Right atrium auricular region (tissue), 2 donors: Measurements from ENCODE around the gene JPT1. TPM values are rescaled to one million over a fixed set of nuclear protein-coding genes. Genes with fewer than 3 reads are reported as not detected.
"Not testable (repeated sequence)": the region's sequence is repeated elsewhere in the genome, so short reads cannot be mapped to it uniquely, and the experiment has no call there.

ENCODE experiments used
- DNase-seq: peaks from one replicate; pipeline ENCODE4 v3.0.0-alpha.2; 2019; ENCODE audit warnings: low spot score
- H3K27ac ChIP-seq, 2 donors: fragments of 200-600 bp; sonication (generic); 1 replicate in 1 of 2; 2 replicates in 1 of 2; pipeline ENCODE4 v1.5.1; 2016 to 2019
- H3K27me3 ChIP-seq, 2 donors: fragments of 200-600 bp; sonication (generic); one replicate each; pipeline versions ENCODE4 v1.5.1 to v1.6.0; 2017 to 2019
- H3K36me3 ChIP-seq: fragments of 200-600 bp; sonication (generic); one replicate; pipeline ENCODE4 v1.5.1; 2016
- H3K4me1 ChIP-seq, 2 donors: fragments of 200-600 bp; sonication (generic); one replicate each; pipeline versions ENCODE4 v1.5.1 to v1.6.0; 2017 to 2019
- H3K4me3 ChIP-seq, 2 donors: fragments of 200-600 bp; sonication (generic); 1 replicate in 1 of 2; 2 replicates in 1 of 2; pipeline ENCODE4 v1.5.1; 2017 to 2019; ENCODE audit warnings: mild to moderate bottlenecking in 1 of 2, moderate library complexity in 1 of 2
- H3K9me3 ChIP-seq, 2 donors: fragments of 200-600 bp; sonication (generic); one replicate each; pipeline ENCODE4 v1.5.1; 2019
- total RNA-seq, 2 donors: library from RNA; depleted of rRNA; stranded (reverse); fragments of >200 nt; gene quantifications; one replicate each; pipeline ENCODE4 v1.1.0, GENCODE V29; 2016
- TF ChIP-seq, protein P1 (sequence below), 2 donors: fragments of 200-600 bp; sonication (generic); IDR thresholded peaks; one replicate each; pipeline ENCODE4 v1.5.1; 2019; ENCODE audit warnings: antibody characterized with exemption in 2 of 2

JPT1 gene
- total RNA-seq, 2 donors from 2014 or later: 15.1 to 15.8 TPM

DNA sequence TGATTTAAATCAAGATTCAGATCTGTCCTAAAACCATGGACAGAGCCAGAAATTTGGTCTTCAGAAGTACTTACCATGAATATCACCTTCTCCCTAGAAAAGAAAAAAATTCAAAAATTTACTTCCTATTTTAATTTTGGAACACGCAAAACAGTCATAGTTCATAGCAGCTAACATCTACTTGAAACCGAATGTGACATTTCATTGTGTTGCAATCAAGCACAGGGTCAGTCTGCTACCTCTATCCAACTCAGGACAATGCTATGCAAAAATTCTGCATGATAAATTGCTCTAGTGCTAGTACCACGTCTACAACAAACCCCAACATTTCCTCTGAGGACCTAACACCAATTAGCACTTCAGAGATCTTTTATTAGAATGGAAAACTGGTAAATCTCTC is 7.7 kb downstream of the JPT1 start:
- peaks cover 15% of the 10 kb centered on the region for H3K36me3 ChIP-seq
- TF ChIP-seq, protein P1, sequence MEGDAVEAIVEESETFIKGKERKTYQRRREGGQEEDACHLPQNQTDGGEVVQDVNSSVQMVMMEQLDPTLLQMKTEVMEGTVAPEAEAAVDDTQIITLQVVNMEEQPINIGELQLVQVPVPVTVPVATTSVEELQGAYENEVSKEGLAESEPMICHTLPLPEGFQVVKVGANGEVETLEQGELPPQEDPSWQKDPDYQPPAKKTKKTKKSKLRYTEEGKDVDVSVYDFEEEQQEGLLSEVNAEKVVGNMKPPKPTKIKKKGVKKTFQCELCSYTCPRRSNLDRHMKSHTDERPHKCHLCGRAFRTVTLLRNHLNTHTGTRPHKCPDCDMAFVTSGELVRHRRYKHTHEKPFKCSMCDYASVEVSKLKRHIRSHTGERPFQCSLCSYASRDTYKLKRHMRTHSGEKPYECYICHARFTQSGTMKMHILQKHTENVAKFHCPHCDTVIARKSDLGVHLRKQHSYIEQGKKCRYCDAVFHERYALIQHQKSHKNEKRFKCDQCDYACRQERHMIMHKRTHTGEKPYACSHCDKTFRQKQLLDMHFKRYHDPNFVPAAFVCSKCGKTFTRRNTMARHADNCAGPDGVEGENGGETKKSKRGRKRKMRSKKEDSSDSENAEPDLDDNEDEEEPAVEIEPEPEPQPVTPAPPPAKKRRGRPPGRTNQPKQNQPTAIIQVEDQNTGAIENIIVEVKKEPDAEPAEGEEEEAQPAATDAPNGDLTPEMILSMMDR (IDR thresholded peaks at IDR 0.05): no peak
- H3K4me1 ChIP-seq: no peaks in the 10 kb centered on the region
- H3K9me3 ChIP-seq: no peaks in the 10 kb centered on the region
- H3K27me3 ChIP-seq: no peaks in the 10 kb centered on the region
- H3K4me3 ChIP-seq: no peak overlapping the region
- no peak overlapping the region for H3K27ac ChIP-seq
- no peak for DNase-seq

DNA sequence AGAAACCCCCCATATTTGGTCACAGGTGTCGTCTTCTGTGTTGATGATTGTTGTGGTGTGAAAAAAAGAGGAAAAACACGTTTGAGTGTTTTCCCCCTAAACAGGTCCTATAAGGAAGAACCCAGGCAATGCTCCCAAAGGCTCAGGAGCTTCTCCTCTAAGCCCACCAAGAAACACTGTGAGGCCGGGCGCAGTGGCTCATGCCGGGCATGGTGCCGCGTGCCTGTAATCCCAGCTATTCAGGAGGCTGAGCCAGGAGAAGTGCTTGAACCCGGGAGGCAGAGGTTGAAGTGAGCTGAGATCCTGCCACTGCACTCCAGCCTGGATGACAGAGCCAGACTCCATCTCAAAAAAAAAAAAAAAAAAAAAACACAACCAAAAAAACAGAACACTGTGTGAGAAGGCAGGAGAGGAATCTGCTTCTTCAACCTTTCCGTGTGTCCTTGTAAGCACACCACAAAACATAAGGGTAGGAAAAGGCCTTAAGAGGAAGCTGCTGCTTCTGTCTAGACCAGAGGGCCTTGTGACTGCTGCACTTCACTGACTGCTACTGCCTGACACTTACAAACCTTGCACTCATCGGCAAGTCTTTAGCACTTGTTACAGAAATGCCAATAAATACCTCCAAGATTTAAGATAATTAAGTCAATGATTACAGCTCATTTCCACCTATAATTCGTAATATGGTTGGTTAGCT is 9.3 kb downstream of the JPT1 start:
- DNase-seq: no peak
- Histone ChIP-seq H3K4me3 (no peak overlapping the region), H3K27ac (no peak overlapping the region), H3K4me1 (no peaks in the 10 kb centered on the region), H3K36me3 (peaks cover 15% of the 10 kb centered on the region), H3K27me3 (no peaks in the 10 kb centered on the region), H3K9me3 (no peaks in the 10 kb centered on the region)
- TF ChIP-seq, protein P1 (IDR thresholded peaks at IDR 0.05): no peak

DNA sequence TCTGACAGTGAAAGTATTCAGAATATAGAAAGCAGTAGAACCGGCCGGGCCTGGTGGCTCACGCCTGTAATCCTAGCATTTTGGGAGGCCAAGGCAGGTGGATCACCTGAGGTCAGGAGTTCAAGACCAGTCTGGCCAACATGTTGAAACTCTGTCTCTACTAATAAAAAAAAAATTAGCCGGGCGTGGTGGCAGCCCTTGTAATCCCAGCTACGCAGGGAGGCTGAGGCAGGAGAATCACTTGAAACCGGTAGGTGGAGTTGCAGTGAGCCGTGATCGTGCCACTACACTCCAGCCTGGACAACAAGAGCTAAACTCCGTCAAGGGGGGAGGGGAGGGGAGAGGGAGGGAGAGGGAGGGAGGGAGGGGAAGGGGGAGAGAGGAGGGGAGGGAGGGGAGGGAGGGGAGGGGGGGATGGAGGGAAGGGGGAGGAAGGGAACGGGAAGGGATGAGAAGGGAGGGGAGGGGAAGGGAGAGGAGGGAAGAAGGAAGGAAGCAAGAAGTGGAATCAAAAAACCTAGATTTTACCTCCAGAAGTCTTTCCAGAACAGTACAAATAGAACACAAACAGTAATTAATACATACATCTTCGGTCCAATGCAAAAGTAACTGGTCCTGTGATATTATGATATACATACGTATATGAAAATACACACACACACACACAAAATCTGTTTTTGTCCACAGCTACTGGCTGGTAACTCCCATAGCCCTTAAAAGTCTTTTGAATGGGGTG is 11.9 kb downstream of the JPT1 start:
- no peak for DNase-seq
- Histone ChIP-seq H3K4me1 (no peaks in the 10 kb centered on the region), H3K27me3 (no peaks in the 10 kb centered on the region), H3K9me3 (no peaks in the 10 kb centered on the region), H3K27ac (no peak overlapping the region), H3K4me3 (no peak overlapping the region), H3K36me3 (peaks cover 12% of the 10 kb centered on the region)
- TF ChIP-seq, protein P1 (IDR thresholded peaks at IDR 0.05): no peak

DNA sequence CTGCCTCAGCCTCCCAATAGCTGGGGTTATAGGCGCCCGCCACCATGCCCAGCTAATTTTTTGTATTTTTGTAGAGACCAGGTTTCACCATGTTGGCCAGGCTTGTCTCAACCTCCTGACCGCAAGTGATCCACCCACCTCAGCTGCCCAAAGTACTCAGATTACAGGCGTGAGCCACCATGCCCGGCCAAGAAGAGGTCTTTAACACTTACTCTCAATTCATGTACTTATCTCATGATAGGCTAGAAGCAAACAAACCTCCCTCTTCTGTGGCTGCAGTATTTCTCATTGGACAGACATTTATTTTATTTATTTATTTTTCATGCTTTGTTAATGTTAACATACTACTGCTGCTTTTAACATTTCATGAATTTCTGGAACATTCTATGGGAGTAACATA is 15.8 kb downstream of the JPT1 start:
- TF ChIP-seq, protein P1 (IDR thresholded peaks at IDR 0.05): no peak
- H3K4me1 ChIP-seq: no peaks in the 10 kb centered on the region
- H3K4me3 ChIP-seq: no peak overlapping the region
- no peaks in the 10 kb centered on the region for H3K36me3 ChIP-seq
- no peaks in the 10 kb centered on the region for H3K27me3 ChIP-seq
- no peak overlapping the region for H3K27ac ChIP-seq
- no peak for DNase-seq
- no peaks in the 10 kb centered on the region for H3K9me3 ChIP-seq

DNA sequence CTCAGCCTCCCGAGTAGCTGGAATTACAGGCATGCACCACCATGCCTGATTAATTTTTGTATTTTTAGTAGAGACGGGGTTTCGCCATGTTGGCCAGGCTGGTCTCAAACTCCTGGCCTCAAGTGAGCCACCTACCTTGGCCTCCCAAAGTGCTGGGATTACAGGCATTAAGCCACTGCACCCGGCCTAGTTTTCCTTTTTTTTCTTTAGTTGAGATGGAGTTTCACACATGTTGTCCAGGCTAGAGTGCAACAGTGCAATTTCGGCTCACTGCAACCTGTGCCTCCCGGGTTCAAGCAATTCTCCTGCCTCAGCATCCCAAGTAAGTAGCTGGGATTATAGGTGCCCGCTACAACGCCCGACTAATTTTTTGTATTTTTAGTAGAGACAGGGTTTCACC is 16.6 kb downstream of the JPT1 start:
- H3K36me3 ChIP-seq, H3K9me3 ChIP-seq, H3K4me1 ChIP-seq, DNase-seq, H3K4me3 ChIP-seq, H3K27ac ChIP-seq, H3K27me3 ChIP-seq: not testable (repeated sequence)

DNA sequence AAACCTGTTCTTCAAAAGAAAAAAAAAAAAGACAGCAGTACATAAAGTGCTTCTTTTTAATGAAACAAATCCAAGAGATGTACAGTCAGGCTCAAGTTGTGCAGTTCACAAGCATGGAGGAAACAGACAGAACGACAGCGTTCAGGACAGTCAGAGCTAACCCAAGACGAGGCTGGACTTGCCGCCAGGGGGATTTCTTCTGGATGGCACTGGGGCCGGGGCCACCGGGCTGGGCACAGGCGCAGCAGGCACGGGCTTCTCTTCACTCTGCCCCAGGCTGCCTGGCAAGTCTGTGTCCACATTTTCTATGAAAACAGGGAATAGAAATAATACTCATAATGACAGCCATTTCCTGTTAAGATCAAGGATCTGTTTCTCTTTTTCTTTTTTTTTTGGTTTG is 18.4 kb downstream of the JPT1 start:
- no peaks in the 10 kb centered on the region for H3K9me3 ChIP-seq
- peaks cover 0 to 3% of the 10 kb centered on the region in 2 donors for H3K4me1 ChIP-seq
- no peaks in the 10 kb centered on the region for H3K27me3 ChIP-seq
- DNase-seq: no peak
- no peak overlapping the region for H3K27ac ChIP-seq
- TF ChIP-seq, protein P1 (IDR thresholded peaks at IDR 0.05): no peak
- H3K4me3 ChIP-seq: no peak overlapping the region
- no peaks in the 10 kb centered on the region for H3K36me3 ChIP-seq
